GM21390 (cell line): ENCODE measurements around the gene BUB1.
"Not testable (repeated sequence)": the region's sequence is repeated elsewhere in the genome, so short reads cannot be mapped to it uniquely, and the experiment has no call there.

Experiments used
- ATAC-seq: cut with Tn5 transposase; IDR thresholded peaks from one replicate; pipeline ENCODE4 v1.9.1; 2021; ENCODE audit not compliant: unreplicated experiment

The BUB1 gene

GRCh38 chr2:110677530-110678456 is at the start of gene BUB1:
Gene BUB1 (minus strand): TSS chr2:110678063. CDS start chr2:110677995, 68 bp downstream.
- peak; percentile 59 for ATAC-seq

DNA sequence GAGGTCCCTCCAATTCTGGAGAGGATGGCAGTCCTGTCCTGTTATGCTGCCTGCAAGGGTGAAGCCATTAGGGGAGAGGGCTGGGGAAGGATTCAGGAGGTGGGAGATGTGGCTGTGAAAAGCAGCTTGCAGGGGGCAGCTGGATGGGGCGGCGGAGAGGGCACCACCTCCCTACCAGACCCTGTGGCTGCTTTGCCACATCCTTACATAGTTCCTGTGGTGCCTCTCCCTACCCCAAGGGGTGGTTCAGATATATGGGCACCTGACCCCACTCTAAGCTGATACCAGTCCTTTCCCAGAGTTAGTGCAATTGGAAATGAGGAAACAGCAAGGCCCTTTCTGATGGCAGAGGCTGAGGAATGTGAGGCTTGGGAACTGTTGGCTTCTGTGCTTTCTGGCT is 48.4 kb upstream of the BUB1 start:
- ATAC-seq: no peak

DNA sequence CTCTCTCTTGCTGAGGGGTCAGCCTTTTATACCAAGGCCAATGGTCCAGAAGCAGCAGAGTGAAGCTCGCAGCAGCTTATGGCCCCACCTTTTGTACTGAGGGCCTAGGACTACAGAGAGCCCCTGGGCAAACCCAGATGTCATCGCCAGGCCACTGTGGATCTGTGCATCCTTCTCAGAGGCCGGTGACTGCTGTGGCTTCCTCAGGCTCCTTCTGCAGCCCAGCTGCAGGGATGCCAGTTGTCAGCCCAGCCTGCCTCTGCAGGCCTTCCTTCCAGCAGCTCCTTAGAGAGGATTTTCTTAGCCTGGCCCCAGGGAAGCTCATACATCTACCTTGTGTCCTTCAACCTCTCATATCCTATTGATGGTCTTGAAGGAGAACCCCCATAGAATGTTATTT is 48.0 kb upstream of the BUB1 start:
- ATAC-seq: no peak

- no peak for ATAC-seq
Observed at GRCh38 chr2:110725370-110725769, 47.5 kb upstream of the BUB1 start.

GRCh38 chr2:110724820-110725219 is 47.0 kb upstream of the BUB1 start:
- ATAC-seq: no peak

DNA sequence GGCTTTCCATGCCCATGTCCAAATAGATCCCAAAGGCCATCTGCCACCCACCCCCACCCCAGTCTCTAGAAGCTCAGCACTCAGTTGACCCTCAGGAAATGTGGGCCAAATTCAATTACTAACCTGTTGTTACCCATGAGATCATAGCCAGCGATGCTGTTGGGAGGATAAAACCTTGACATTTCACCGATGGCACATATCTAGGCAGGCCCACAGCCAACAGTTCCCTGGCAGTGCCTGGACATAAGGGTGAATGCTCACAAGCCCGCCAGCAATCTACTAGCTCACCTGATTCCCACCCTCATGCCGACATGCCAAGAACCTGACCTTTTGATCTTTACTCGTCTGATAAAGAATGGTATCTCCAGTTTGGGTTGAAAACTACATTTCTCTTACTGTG is 42.7 kb upstream of the BUB1 start:
- ATAC-seq: no peak

GRCh38 chr2:110718990-110719389 is 41.1 kb upstream of the BUB1 start:
- no peak for ATAC-seq

GRCh38 chr2:110718382-110718781 is 40.5 kb upstream of the BUB1 start:
- ATAC-seq: no peak

GRCh38 chr2:110717734-110718133 is 39.9 kb upstream of the BUB1 start:
- no peak for ATAC-seq

DNA sequence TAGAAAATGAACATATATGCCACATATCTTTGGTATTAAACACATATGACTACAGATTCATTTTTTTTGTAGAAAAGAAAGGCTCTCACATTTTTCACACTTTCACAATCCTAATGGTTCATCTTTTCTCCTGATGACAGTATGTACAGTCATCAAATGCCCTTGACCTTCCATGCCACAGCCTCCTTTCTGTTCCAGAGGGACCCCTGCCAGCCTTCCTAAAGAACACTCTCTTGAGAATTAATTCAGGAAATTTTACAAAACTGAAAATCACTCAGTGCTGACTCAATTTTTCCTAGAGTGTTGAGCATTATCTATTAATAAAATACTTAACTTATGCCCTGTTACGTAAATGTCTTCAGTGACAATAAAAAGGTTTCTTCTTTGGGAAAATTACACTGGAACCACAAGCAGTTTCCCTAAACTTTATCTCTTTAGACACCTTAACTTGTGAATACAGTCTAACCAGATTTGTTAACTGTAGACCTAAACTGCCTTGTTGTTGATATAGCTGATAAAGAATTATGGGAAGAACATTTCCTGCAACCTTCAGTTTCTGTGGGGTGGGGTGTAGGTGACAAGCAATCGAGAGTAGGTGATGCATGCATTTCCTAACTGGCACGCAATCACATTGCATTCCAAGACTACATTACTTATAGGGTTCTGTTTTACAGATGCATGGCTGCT is 39.2 kb upstream of the BUB1 start:
- ATAC-seq: no peak

DNA sequence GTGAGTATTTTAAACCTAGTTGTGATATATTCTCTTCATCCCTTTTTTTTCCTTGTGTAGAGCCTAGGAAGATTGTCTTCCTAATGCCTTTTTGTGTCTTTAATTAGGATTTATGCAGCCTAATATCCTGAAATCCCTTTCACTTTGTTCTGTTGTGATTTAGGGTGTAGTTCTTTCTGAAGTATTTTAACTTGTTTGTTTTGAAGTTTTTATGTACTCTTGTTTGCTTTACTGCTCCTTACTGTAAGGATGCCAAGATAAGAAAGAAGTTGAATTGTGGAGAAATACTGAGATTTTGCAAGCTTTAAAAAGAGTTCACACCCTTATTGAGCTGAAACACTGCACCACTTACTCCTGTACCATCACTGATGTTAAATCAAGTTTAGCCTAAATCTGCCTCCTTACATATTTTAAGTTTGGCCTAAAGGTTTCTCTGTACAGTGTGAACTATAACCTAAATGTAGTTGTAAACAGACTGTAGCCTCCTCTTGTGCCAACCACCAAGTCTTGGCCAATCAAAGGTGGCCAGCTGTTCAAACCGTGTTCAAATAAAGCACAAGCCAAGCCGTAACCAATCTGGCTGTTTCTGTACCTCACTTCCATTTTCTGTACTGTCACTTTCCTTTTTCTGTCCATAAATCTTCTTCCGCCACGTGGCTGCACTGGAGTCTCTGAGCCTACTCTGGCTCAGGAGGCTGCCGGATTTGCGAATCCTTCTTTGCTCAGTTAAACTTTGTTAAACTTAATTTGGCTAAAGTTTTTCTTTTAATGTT is 36.8 kb upstream of the BUB1 start:
- no peak for ATAC-seq

DNA sequence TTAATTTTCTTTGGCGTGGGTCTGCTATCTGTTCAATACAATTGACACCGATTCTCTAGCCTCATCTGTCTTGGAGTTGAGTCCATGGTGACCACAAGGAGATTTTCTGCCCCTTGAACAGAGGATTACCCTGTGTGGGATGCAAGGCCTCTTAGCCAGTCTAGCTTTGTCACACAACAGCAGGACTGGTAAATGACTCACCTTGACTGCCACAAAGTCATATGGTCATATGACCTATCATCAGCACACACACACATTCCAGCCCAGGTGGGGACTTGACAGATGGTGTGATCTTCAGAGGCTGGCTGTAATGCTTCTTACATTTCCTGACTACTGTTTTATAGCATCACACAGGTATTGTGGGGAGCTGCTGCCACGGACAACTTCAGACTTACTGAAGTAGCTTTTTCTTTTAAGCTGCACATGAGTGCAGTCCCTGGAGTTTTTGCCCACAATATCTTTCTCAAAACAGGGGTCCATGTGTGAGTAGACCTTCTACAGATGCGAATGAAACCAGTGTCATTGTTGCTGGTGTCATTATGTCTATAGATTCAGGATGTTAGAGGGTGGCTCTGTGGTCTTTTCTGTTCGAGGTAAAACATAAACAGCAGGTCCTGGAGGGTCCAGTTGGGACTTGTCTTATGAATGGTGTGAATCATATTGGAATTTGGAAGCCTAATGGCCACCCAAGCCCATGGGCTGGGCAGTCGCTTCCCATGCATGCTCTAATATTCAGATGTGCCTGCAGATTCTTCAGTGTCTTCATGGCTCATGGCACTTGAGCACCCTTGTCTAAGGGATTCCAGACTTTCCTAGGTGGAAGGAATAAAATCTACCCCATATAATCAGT is 35.9 kb upstream of the BUB1 start:
- ATAC-seq: no peak

- no peak for ATAC-seq
Observed at GRCh38 chr2:110712737-110713136, 34.9 kb upstream of the BUB1 start.

DNA sequence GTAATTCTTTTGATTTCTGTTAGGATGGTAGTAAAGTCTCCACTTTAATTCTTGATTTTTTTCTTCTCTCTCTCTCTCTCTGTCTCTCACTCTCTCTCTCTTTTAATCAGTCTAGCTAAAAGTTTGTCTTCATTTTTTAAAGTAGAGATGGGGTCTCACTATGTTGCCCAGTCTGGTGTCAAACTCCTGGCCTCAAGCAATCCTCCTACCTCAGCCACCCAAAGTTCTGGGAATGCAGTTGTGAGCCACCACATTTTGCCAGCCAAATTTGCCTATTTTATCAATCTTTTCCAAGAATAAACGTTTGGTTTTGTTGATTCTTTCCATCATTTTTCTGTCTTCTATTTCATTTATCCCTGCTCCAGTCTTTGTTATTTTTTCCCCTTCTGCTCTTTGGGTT is 30.6 kb upstream of the BUB1 start:
- no peak for ATAC-seq

DNA sequence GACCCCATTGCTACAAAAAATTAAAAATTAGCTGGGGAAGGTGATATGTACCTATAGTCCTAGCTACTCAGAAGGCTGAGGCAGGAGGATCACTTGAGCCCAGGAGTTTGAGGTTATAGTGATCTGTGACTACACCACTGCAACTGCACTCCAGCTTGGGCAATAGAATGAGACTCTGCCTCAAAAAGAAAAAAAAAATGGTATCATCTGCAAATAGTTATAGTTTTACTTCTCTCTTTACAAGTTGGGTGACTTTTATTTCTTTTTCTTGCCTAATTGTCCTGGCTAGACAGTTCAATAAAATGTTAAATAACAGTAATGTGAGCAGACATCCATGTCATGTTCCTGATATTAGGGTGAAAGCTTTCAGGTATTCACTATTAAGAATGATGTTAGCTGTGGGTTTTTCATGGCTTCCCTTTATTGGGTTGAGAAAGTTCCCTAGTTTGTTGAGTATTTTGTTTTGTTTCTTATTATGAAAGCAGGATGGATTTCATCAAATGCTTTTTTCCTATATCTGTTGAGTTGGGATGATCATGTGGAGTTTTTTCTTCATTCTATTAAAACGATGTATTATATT is 29.6 kb upstream of the BUB1 start:
- no peak for ATAC-seq

- ATAC-seq: no peak
Observed at GRCh38 chr2:110702514-110703380, 24.9 kb upstream of the BUB1 start.

DNA sequence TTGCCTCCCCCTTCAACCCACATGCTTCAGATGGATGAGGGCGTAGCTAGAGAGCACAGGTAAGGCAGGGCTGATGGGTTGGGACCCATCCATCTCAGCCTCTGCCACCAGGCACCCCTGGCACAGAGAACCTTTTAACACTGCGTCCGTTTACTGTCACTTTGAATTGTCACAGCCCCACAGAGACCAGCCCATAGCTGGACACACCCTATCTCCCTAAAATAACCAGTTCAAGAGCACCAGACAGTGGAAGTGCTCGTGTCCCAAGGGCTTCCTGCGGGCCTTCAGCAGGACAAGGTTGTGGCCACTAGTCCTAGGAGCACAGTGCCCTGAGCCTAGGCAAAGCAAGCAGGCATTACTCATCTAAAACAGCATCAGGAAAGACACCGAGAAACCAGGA is 20.4 kb upstream of the BUB1 start:
- not testable (repeated sequence) for ATAC-seq

GRCh38 chr2:110695146-110695898 is 17.5 kb upstream of the BUB1 start:
- not testable (repeated sequence) for ATAC-seq
